IPS-18a (cell line): ENCODE data around the gene DEPP1.

Experiments used
- H3K27ac ChIP-seq: one replicate; pipeline ENCODE4 v1.5.1; 2013; ENCODE audit warnings: low read length
- H3K27me3 ChIP-seq: one replicate; pipeline ENCODE4 v1.6.1; 2013; ENCODE audit warnings: mild to moderate bottlenecking, low read length; ENCODE audit not compliant: control insufficient read depth, insufficient read depth
- H3K36me3 ChIP-seq: one replicate; pipeline ENCODE4 v1.6.1; 2013; ENCODE audit warnings: low read depth, low read length; ENCODE audit not compliant: control insufficient read depth
- H3K4me1 ChIP-seq: one replicate; pipeline ENCODE4 v1.6.1; 2013; ENCODE audit warnings: low read depth, low read length; ENCODE audit not compliant: control insufficient read depth
- H3K4me3 ChIP-seq: one replicate; pipeline ENCODE4 v1.5.1; 2013; ENCODE audit warnings: low read length
- H3K9ac ChIP-seq: one replicate; pipeline ENCODE4 v1.6.1; 2013; ENCODE audit warnings: mild to moderate bottlenecking, low read length, moderate library complexity
- H3K9me3 ChIP-seq: one replicate; pipeline ENCODE4 v1.6.1; 2013; ENCODE audit warnings: low read depth, low read length; ENCODE audit not compliant: control insufficient read depth

The DEPP1 gene

DNA sequence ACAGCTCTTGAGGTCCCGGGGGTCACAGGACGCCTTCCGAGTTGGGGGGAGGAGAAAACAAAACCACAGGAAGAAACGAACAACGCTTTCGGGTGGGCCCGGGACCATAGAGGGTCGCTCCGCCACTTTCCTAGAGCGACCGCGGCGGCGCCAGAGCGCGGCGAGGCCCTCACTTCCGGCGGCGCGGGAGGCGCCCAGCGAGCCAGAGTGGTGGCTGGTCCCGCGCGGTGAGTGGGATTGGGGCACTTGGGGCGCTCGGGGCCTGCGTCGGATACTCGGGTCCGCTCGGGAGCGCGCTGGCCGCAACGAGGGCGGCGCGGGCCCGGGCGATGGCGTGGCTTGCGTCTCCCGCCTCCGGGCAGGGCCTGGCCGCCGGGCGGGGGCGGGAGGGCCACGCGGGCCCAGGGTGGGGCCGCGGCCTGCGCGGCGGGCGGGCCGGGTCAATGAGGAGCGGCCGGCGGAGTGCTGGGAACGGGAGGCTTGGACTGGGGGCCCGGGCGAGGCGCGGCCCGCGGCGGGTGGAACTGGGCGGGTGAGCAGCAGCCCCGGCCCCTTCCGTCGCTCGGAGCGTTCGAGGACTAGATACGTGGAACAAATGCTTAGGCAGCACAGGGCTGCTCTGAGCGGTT is 22.3 kb upstream of the DEPP1 start, which contains the start of gene ZNF22:
TSS of gene ZNF22 (plus strand) at position 172 of the 629 bp plus-strand sequence. CDS start 2,446 bp downstream, outside the sequence.
- Histone ChIP-seq H3K4me3 (peak within 1 kb of the TSS; percentile 84), H3K36me3 (peaks cover 19% of the 10 kb centered on the region), H3K4me1 (peaks cover 18% of the 10 kb centered on the region), H3K27me3 (no peaks in the 10 kb centered on the region), H3K9me3 (no peaks in the 10 kb centered on the region), H3K27ac (peak within 1 kb of the TSS; percentile 60), H3K9ac (peak within 1 kb of the TSS; percentile 77)

DNA sequence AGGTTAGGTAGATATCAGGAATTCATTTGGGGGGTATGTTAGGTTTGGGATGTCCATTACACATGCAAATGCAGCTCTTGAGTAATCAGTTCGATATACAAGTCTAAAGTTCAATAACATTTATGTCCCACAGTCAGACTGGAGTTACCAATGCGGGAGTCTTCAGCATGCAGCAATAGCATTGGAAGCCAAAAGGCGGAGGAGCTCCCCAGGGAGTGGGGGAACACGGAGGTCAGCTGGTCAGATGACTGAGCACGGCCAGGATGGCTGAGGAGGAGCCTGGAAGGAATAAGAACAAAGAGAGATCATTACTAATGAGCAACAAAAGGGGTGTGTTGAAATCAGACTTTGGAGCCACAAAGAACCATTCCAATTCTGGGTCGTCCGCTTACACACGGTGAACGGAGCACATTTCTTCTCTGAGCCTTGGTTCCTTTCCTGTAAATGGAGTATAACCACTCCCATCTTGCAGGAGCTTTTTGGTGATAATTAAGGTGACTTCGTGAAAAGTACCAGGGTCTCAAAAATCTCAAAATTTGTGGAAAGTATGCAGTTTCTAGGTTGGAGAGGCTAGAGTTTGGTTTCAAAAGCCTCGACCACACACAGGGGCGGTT is 21.6 kb upstream of the DEPP1 start:
- H3K27ac ChIP-seq: peak overlapping the region; percentile 60
- H3K4me3 ChIP-seq: peak overlapping the region; percentile 84
- H3K9ac ChIP-seq: peak overlapping the region; percentile 77
- H3K9me3 ChIP-seq: no peaks in the 10 kb centered on the region
- H3K27me3 ChIP-seq: no peaks in the 10 kb centered on the region
- H3K36me3 ChIP-seq: peaks cover 19% of the 10 kb centered on the region
- peaks cover 18% of the 10 kb centered on the region for H3K4me1 ChIP-seq

GRCh38 chr10:44998146-44998631 is 19.6 kb upstream of the DEPP1 start:
- H3K4me1 ChIP-seq: peaks cover 21% of the 10 kb centered on the region
- peaks cover under 1% of the 10 kb centered on the region for H3K36me3 ChIP-seq
- no peak overlapping the region for H3K27ac ChIP-seq
- no peak overlapping the region for H3K4me3 ChIP-seq
- no peak overlapping the region for H3K9ac ChIP-seq
- H3K27me3 ChIP-seq: no peaks in the 10 kb centered on the region
- no peaks in the 10 kb centered on the region for H3K9me3 ChIP-seq

GRCh38 chr10:44997105-44997748 is 18.6 kb upstream of the DEPP1 start:
- Histone ChIP-seq H3K4me1 (peaks cover 21% of the 10 kb centered on the region), H3K4me3 (no peak overlapping the region), H3K9ac (no peak overlapping the region), H3K27me3 (no peaks in the 10 kb centered on the region), H3K27ac (no peak overlapping the region), H3K36me3 (no peaks in the 10 kb centered on the region), H3K9me3 (no peaks in the 10 kb centered on the region)

DNA sequence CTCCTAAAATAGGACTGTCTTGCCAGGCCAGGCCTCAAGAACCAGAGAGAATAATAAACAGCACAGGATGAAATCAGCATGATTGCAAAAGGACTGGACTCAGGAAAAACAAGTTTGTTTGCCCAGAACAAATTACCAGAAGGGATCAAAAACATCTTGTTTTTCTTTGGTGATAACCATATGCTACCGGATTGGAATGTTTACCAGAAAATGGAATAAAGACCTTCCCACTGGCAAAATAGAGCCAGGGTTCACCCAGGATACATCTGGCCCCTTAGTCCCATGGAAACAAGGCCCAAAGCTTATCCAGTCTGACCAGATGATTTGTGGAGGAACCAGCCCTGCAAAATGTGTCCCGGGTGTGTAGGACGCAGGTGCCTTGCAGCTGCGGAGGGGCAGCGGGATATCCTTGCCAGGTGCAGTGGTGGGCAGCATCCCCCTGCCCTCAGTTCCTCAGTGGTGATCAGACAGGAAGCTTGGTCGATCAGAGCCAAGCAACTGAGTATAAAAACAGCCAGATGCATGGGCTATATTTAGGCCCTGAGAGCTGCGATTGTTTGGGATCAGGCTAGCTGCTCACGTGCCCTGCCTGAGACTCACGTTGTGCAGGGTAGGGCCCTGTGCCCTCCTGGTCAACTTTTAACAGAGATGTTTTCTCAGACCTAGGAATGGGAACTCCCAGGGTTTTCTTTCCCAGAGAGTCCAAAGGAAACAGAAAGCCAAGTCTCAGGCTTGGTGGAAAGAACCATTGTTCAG is 17.5 kb upstream of the DEPP1 start:
- no peaks in the 10 kb centered on the region for H3K9me3 ChIP-seq
- no peak overlapping the region for H3K27ac ChIP-seq
- peaks cover 22% of the 10 kb centered on the region for H3K4me1 ChIP-seq
- no peaks in the 10 kb centered on the region for H3K36me3 ChIP-seq
- H3K9ac ChIP-seq: no peak overlapping the region
- no peak overlapping the region for H3K4me3 ChIP-seq
- no peaks in the 10 kb centered on the region for H3K27me3 ChIP-seq

DNA sequence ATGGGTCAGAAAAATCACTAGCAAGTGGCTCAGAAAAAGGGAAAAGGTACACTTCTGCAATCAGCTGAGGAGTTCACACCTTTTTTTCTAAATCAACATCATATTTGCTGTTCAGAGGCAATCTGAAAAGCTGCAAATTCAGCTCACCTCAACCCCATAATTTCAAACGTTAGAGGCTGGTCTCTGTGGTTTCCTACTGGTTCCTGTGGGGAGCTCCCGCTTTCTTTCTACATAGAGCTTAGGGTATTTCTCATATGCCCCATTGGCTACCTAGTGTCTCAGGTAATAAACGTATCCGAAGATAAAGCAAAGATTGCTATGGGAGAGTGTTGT is 16.9 kb upstream of the DEPP1 start:
- Histone ChIP-seq H3K4me3 (no peak overlapping the region), H3K36me3 (no peaks in the 10 kb centered on the region), H3K9ac (no peak overlapping the region), H3K9me3 (no peaks in the 10 kb centered on the region), H3K27me3 (no peaks in the 10 kb centered on the region), H3K27ac (no peak overlapping the region), H3K4me1 (peaks cover 28% of the 10 kb centered on the region)

DNA sequence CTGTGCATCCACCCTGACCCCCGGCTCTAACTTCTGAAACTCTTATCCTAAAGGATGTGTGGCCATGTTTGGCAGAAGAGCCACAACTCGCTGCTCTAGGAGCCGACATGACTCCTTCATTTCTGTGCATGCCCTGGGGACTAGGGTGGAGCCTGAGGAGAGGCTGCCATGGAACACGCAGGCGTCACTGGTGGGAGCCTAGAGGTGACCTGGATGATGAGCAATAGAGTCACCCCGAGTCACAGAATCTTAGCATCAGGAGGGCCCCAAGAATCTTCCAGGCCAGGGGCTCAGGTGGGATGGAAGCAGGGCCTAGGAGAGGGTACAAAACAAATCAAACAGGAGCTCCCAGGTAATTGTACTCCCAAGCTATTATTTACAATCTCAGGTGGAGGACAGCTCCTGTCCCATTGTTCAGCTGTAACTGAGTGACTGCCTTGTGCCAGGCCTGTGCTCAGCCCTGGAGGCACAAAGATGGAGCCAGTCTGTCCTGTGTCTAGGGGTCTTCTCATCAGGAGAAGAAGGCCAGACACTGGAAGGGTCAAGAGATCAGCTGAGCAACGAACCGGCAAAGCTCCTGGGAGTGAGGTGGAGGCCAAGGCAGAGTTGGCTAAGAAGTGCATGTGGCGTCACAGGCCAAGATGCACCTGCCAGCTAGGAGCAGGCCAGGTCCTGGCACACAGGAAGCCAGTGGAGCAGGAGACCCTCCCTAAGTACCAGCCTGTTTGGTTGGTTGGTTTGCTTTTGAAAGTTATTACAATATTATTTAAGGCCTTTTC is 16.3 kb upstream of the DEPP1 start:
- H3K4me1 ChIP-seq: peaks cover 25% of the 10 kb centered on the region
- no peak overlapping the region for H3K4me3 ChIP-seq
- no peaks in the 10 kb centered on the region for H3K27me3 ChIP-seq
- H3K36me3 ChIP-seq: no peaks in the 10 kb centered on the region
- H3K9me3 ChIP-seq: no peaks in the 10 kb centered on the region
- no peak overlapping the region for H3K9ac ChIP-seq
- no peak overlapping the region for H3K27ac ChIP-seq

DNA sequence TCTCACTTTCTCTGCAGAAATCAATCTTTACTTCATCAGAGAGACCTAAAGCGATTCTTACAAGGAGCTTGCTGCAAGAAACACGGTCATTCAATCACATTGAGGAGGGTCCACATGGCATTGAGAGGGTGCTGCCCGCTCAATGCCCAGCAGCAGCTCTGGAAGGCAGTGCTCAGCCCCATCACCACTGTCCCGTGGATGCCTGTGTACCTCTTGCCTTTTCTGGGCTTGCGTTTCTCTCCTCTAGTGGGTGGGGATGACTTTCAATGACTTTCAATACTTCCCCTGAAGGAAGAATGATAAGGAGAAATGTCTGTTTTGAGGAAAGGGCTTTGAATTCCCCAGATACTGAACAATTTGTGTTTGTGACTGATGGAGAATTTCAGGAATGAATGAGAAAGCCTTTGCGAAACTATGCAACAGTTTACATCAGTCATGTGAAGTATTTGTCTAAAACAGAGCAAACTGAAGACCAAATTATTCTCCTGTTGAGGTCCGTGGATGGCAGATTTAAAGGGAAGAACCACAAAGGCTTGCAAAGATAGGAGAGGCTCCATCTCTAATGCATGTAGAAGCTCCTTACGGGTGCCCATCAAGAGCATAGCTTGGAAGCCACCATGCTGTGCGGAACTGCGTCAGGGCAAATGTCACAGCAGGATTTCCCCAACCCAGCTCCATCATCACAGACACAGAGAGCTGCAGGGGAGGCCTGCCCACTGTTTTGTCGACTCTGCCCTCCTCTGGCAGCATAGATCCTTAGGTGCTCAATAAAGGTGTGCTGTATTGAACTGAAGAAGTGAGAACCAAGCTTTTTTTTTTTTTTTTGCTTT is 15.5 kb upstream of the DEPP1 start:
- Histone ChIP-seq H3K27me3 (no peaks in the 10 kb centered on the region), H3K36me3 (no peaks in the 10 kb centered on the region), H3K4me3 (no peak overlapping the region), H3K9me3 (no peaks in the 10 kb centered on the region), H3K9ac (no peak overlapping the region), H3K4me1 (peaks cover 27% of the 10 kb centered on the region), H3K27ac (no peak overlapping the region)

- no peaks in the 10 kb centered on the region for H3K36me3 ChIP-seq
- no peak overlapping the region for H3K9ac ChIP-seq
- H3K27ac ChIP-seq: no peak overlapping the region
- no peaks in the 10 kb centered on the region for H3K27me3 ChIP-seq
- H3K4me3 ChIP-seq: no peak overlapping the region
- H3K9me3 ChIP-seq: no peaks in the 10 kb centered on the region
- H3K4me1 ChIP-seq: peaks cover 29% of the 10 kb centered on the region
Measured at GRCh38 chr10:44993226-44993921, 14.8 kb upstream of the DEPP1 start.

DNA sequence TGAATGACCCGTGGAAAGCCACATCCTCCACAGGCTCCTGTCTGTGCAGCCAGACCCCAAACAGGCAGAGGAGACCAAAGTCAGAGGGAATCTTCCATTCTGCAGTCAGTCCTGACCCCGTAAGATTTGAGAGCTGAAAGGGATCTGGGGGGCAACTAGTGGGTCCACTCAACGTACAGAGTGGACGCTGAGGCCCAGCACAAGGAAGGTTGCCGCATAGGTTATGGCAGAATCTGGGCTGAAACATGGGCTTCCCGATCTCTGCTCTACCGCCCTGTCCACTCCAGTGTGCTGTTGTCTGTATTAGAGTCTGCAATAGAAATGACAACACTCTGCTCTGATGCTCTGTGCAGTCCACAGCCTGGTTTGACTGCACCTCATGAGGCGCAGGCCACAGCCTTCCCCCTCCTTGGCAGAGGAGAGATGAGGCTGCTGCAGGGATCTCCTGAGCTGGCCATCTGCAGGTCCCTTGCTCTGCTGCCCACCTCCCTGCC is 14.2 kb upstream of the DEPP1 start:
- no peaks in the 10 kb centered on the region for H3K27me3 ChIP-seq
- H3K4me1 ChIP-seq: peaks cover 35% of the 10 kb centered on the region
- no peak overlapping the region for H3K4me3 ChIP-seq
- H3K9ac ChIP-seq: no peak overlapping the region
- H3K27ac ChIP-seq: no peak overlapping the region
- no peaks in the 10 kb centered on the region for H3K9me3 ChIP-seq
- no peaks in the 10 kb centered on the region for H3K36me3 ChIP-seq
